HUES64 (cell line): ENCODE results near the gene MORC1.

Source experiments
- H3K27ac ChIP-seq: 2 replicates; pipeline ENCODE4 v1.7.0; 2013; ENCODE audit warnings: low read depth, low read length, inconsistent platforms
- H3K27me3 ChIP-seq: 2 replicates; pipeline ENCODE4 v1.6.1; 2013; ENCODE audit warnings: mild to moderate bottlenecking, low read length; ENCODE audit not compliant: insufficient read depth
- H3K36me3 ChIP-seq: 2 replicates; pipeline ENCODE4 v1.6.1; 2013; ENCODE audit warnings: mild to moderate bottlenecking, low read length; ENCODE audit not compliant: insufficient read depth
- H3K4me1 ChIP-seq: 2 replicates; pipeline ENCODE4 v1.6.1; 2013; ENCODE audit warnings: mild to moderate bottlenecking, low read length, moderate library complexity; ENCODE audit not compliant: insufficient read depth
- H3K4me3 ChIP-seq: 2 replicates; pipeline ENCODE4 v1.5.1; 2013; ENCODE audit warnings: mild to moderate bottlenecking, low read length, moderate library complexity
- H3K9ac ChIP-seq: 2 replicates; pipeline ENCODE4 v1.6.1; 2013; ENCODE audit warnings: mild to moderate bottlenecking, low read depth, low read length
- H3K9me3 ChIP-seq: 2 replicates; pipeline ENCODE4 v1.6.1; 2013; ENCODE audit warnings: low read depth, low read length; ENCODE audit not compliant: insufficient read depth
- WGBS: fragments of 150-250, 120-280 bp; methylation state at CpG from one replicate; pipeline ENCODE4 v1.1.7; 2013; ENCODE audit warnings: missing lambda C conversion rate; 5-methylcytosine and 5-hydroxymethylcytosine counted together

Gene MORC1

DNA sequence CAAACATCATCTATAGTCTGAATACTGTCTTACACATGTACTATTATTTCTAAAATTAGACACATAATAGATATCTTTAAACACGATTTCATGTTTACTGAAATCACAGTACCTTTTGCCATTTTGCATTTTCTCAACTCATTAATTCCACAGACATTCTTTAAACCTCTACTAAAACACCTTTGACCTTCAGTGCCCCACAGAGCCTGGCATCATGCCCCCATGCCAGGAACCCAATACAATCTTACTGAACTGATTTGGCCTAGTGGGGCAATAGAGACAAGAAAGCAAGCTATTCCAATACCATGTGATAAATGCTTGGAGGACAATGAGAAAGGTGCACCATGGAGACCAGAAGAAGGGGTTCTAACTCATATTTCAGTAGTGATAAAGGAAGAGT, 144.9 kb downstream of the MORC1 start:
- Histone ChIP-seq H3K9me3 (no peaks in the 10 kb centered on the region), H3K27ac (no peak overlapping the region), H3K36me3 (no peaks in the 10 kb centered on the region), H3K9ac (no peak overlapping the region), H3K4me3 (no peak overlapping the region), H3K4me1 (no peaks in the 10 kb centered on the region), H3K27me3 (no peaks in the 10 kb centered on the region)
- 94% methylated on average over 1 of the region's 1 CpG for WGBS

DNA sequence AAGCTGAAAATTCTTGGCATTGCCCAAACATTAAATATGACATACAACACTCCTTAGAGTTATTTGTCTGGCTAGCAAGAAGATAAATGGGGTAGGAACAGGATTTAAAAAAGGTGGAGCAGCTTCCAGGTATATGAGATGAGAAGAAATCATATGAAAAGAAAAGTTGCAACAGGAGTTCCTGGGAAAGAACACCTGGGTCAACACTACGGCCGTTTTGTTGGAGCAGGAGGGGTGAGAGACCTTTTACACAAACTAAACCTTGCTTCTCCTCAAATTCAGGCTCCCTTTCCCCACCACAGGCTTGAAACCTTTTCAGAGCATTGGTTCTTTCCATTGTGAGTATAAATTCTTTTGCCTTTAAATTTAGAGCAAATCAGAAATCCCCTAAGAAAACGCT, 145.5 kb downstream of the MORC1 start:
- H3K36me3 ChIP-seq, result no peaks in the 10 kb centered on the region
- H3K4me3 ChIP-seq, result no peak overlapping the region
- no peaks in the 10 kb centered on the region for H3K9me3 ChIP-seq
- 100% methylated on average over 2 of the region's 3 CpGs for WGBS
- no peak overlapping the region for H3K9ac ChIP-seq
- no peak overlapping the region for H3K27ac ChIP-seq
- no peaks in the 10 kb centered on the region for H3K27me3 ChIP-seq
- no peaks in the 10 kb centered on the region for H3K4me1 ChIP-seq

DNA sequence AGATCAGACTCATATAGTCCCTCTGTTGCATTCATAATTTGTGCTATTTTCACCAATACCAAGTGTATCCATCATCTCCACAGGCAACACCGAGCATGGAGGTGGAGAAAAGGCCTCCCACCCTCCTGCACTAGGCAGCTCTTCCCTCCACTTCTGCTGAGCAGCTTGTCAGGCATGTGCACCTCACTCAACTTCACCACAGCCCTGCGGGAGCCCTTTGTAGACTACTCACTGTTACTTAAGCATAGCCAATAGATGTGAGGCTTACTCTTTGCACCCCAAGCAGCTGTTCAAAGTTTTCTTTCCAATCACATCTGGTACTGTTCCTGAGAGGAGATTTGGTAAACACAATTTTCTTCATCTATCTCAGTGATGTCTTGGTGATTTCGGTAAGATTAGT, 147.4 kb downstream of the MORC1 start:
- 31% methylated on average over 2 of the region's 3 CpGs for WGBS
- Histone ChIP-seq H3K27me3 (no peaks in the 10 kb centered on the region), H3K4me3 (no peak overlapping the region), H3K9ac (no peak overlapping the region), H3K9me3 (no peaks in the 10 kb centered on the region), H3K4me1 (no peaks in the 10 kb centered on the region), H3K27ac (no peak overlapping the region), H3K36me3 (no peaks in the 10 kb centered on the region)

DNA sequence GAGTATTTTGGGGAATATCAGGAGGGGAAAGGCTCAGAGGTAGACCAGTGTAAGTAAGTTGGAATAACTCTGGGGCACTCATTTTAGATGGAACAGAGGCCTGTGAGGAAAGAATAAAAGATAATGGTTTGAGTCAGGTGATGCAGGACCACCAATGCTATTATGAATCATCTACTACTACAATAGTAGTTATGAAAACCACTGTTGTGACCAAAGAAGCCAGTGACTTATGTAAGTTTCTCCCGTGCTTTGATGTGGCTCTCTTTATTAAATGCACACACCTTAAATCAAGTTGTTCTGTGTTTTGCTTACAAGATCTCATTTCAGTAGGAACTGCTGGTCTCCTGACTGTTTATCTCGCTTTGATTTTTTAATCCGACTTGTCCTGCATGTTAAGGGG, 151.2 kb downstream of the MORC1 start:
- Histone ChIP-seq H3K4me3 (no peak overlapping the region), H3K4me1 (no peaks in the 10 kb centered on the region), H3K9ac (no peak overlapping the region), H3K36me3 (no peaks in the 10 kb centered on the region), H3K27me3 (no peaks in the 10 kb centered on the region), H3K9me3 (no peaks in the 10 kb centered on the region), H3K27ac (no peak overlapping the region)
- 49% methylated on average over 3 of the region's 3 CpGs for WGBS

DNA sequence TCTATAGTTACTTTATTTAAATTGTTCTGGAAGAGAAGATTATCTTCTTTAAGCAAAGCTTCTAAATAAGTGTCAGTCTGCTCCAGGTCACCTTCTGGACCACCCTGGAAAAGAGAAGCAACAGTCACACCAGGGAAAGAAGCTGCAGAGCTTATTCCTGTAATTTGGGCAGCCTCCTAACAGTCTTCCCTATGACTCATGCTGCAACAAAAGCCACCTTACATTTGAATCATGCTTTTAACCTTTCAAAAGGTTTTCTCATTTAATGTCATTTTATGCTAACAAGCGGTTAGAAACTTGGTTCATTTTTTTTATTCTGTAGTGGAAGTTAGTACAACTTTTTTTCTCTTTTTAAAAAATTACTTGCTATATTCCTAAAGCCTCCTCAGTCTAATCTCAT, 158.9 kb downstream of the MORC1 start:
- Histone ChIP-seq H3K27ac (no peak overlapping the region), H3K4me1 (peaks cover 18% of the 10 kb centered on the region), H3K4me3 (no peak overlapping the region), H3K36me3 (no peaks in the 10 kb centered on the region), H3K9me3 (no peaks in the 10 kb centered on the region), H3K9ac (no peak overlapping the region), H3K27me3 (no peaks in the 10 kb centered on the region)
- WGBS, result no CpG with 5 or more reads among the region's 1 CpG

DNA sequence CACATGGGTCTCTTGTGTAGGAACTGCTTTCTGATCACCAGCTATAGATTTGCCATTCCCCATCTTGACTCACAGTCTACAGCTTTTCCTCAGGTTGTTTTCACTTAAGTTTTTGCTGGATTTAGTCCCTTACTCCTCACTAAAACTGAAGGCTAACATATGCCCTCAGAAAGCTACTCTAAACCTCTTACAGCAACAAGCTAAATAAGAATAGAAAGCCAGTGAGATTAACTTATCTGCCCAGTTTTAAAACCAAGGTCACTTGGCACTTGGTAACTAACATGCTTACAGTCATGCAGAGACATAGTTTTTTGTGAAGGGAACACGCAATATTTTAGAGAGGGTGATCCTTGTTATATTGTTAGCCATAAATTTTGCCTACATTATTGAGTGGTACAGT, 164.2 kb downstream of the MORC1 start, which contains the start of gene GUCA1C:
Gene GUCA1C, minus strand, starts transcription at position 180 of the 400 bp plus-strand sequence. Its CDS starts 117 bp downstream, at position 63.
- no peak within 1 kb of the TSS for H3K4me3 ChIP-seq
- H3K36me3 ChIP-seq, result no peaks in the 10 kb centered on the region
- WGBS, result 93% methylated on average over 1 of the region's 1 CpG
- H3K4me1 ChIP-seq, result peaks cover 9% of the 10 kb centered on the region
- H3K27me3 ChIP-seq, result no peaks in the 10 kb centered on the region
- H3K9ac ChIP-seq, result no peak within 1 kb of the TSS
- H3K9me3 ChIP-seq, result no peaks in the 10 kb centered on the region
- H3K27ac ChIP-seq, result no peak within 1 kb of the TSS

DNA sequence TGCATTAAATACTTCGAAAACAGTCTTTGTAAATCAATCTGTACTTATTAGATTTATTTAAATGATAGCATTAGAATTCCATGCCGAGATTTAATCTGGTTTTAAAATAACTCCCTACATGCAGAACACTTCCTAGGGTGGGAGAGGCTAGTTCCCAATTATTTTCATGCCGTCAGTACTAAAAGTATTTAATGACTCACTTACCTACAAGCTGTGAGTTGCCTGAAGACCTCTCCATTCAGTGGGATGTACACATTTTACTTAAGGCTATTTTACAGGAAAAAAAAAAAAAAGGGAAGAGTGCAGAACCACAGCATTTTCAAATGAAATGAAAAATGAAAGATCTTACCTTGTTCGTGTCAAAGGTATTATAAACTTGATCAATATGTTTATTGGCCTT, 164.7 kb downstream of the MORC1 start:
- WGBS, result 92% methylated on average over 2 of the region's 4 CpGs
- Histone ChIP-seq H3K9ac (no peak overlapping the region), H3K27me3 (no peaks in the 10 kb centered on the region)

DNA sequence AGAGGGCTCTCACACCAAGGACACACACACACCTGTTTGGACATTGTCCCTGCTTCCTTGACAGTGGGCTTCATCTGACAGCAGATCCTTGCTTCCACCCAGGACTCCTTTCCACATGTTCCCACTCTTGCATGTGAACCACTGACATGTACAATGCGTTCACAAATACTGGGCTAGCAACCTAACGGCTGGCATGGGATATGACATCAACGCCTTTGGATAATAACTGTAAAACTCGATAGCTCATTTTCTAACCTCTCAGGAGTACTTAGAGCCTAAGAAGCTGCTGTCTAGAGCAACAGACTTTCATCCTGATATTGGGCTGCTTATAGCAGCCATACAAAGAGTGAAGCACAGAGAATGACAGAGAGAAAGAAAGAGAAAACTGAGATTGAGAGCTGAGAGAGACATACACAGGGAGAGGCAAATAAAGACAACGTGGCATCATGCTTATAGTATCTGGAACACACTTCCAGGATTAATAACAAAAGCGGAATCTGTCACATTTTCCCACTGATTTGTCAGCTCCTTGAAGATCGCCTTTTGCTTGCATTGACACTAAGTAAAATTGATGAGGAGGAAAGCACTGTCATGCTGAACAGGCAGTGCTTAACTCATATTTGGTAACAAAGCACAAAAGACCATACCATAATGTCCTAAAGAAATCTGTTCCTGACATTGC, 166.0 kb downstream of the MORC1 start:
- Histone ChIP-seq H3K9ac (no peak overlapping the region), H3K27ac (no peak overlapping the region), H3K9me3 (no peaks in the 10 kb centered on the region), H3K4me3 (no peak overlapping the region), H3K4me1 (no peaks in the 10 kb centered on the region; the same call in 1 of the 2 replicates), H3K27me3 (no peaks in the 10 kb centered on the region), H3K36me3 (no peaks in the 10 kb centered on the region)
- WGBS, result 86% methylated on average over 7 of the region's 7 CpGs

More for the DNA sequence above, 164.7 kb downstream of the MORC1 start:
- Histone ChIP-seq H3K27ac (no peak overlapping the region), H3K36me3 (no peaks in the 10 kb centered on the region), H3K9me3 (no peaks in the 10 kb centered on the region), H3K4me3 (no peak overlapping the region), H3K4me1 (peaks cover 4% of the 10 kb centered on the region)

DNA sequence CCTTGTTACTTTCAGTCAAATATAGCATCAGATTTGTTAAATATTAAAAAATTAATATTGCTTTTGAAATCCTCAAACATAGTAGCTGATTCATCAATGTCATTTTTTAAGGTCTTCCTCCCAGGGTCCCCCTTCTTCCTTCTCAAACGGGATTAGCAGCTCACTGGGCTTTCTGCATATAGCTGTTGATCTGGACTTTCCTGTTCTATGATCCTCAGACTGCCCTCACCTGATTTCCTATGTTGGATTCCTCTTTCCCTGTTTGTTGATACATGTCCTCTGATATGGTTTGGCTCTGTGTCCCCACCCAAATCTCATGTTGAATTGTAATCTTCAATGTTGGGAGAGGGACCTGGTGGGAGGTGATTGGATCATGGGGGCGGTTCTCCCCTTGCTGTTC, 170.1 kb downstream of the MORC1 start:
- H3K9ac ChIP-seq, result no peak overlapping the region
- no peaks in the 10 kb centered on the region for H3K27me3 ChIP-seq
- H3K4me3 ChIP-seq, result no peak overlapping the region
- H3K36me3 ChIP-seq, result no peaks in the 10 kb centered on the region
- 93% methylated on average over 2 of the region's 2 CpGs for WGBS
- no peaks in the 10 kb centered on the region; the same call in 1 of the 2 replicates for H3K4me1 ChIP-seq
- no peaks in the 10 kb centered on the region for H3K9me3 ChIP-seq
- H3K27ac ChIP-seq, result no peak overlapping the region

DNA sequence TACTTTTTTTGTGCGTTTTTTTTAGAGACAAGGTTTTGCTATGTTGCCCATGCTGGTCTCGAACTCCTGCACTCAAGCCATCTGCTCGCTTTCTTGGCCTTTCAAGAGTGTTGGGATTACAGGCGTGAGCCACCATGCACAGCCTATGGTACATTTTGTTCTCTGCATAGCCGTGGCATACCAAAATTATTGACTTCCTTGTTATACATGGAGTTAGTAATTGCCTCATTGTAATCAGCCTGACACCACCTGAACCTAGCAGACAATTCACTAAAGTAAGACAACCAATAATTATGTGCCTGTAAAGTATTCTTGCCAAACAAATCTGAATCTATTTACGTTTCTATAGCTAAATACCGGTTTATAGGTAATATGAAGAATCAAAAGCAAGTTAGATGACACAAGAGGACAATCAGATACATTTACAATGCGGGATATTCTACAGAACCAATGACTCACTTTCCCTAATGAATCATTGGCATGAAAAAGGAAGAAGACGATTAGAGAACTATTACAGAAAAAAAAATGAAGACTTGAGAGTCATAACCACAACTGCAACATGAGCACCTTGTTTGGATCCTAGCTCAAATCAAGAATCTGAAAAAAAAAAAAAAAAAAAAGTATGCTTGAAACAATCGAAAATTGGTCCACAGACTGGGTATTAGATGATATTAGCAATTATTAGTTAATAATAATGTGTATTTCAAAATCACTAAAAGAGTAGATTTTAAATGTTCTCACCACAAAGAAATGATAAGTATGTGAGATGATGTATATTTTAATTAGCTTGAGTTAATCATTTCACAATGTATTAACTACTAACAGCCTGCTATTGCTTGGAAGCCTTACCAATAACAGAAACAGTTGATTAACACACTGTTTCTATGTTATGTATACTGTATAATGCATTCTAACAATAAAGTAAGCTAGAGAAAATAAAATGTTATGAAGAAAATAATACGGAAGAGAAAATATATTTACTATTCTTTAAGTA, 171.3 kb downstream of the MORC1 start:
- no peaks in the 10 kb centered on the region for H3K9me3 ChIP-seq
- no peak overlapping the region for H3K27ac ChIP-seq
- H3K27me3 ChIP-seq, result no peaks in the 10 kb centered on the region
- H3K9ac ChIP-seq, result no peak overlapping the region
- 91% methylated on average over 6 of the region's 11 CpGs for WGBS
- H3K4me3 ChIP-seq, result no peak overlapping the region
- H3K4me1 ChIP-seq, result no peaks in the 10 kb centered on the region
- H3K36me3 ChIP-seq, result no peaks in the 10 kb centered on the region

DNA sequence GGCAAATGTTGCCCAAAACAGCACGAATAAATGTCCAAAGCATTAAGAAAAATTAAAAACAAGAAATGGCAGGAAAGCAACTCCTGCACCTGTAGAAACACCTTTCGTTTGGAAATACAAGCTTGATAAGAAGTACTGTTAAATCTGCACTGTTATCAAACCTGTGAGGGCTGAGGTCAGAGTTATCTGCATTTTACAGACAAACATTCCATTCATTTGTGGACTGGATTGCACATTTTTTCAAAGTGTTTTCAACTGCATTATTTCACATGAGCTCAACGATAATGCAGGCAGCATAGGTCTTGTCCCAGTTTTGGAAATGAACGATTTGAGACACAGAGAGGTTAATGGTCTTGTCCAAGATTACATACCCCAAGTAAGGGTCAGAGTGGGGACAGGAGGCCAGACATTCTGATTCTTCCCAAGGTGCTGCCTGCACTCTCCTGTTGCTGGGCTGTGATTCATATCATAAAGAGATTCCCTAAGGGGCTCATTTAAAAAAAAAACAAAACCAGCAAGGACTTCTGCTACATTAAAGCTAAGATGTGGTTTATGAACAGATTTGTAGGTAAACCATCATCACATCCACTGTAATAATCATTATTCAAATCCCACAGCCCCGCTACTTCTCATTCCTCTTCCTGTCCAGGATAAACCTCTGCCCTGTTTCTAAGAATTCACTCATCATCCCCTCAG, 177.2 kb downstream of the MORC1 start:
- no peaks in the 10 kb centered on the region for H3K36me3 ChIP-seq
- H3K4me3 ChIP-seq, result no peak overlapping the region
- no peak overlapping the region for H3K27ac ChIP-seq
- WGBS, result 93% methylated on average over 5 of the region's 5 CpGs
- no peak overlapping the region for H3K9ac ChIP-seq
- no peaks in the 10 kb centered on the region for H3K4me1 ChIP-seq
- H3K9me3 ChIP-seq, result no peaks in the 10 kb centered on the region
- no peaks in the 10 kb centered on the region for H3K27me3 ChIP-seq
